Measurements from ENCODE around the gene SULT1A2. TPM values are rescaled to one million over a fixed set of nuclear protein-coding genes. Genes with fewer than 3 reads are reported as not detected.
"Not testable (repeated sequence)": the region's sequence is repeated elsewhere in the genome, so short reads cannot be mapped to it uniquely, and the experiment has no call there.

SULT1A2 gene
- total and polyA plus RNA-seq, 2 of the 13 experiments (the other 11 are each of a cell fraction or from before 2014, with no cell fraction given): 33.0 to 34.2 TPM

- peaks cover 12% of the 10 kb centered on the region for H3K79me2 ChIP-seq (ENCODE audit: insufficient read depth, low read length)
- peaks cover 0 to 17% of the 10 kb centered on the region in 2 experiments; a peak in 4 of 5 replicates for H3K36me3 ChIP-seq (replicated peaks in 1 of 2; ENCODE audit: control insufficient read depth in 1 of 2, insufficient read depth in 2 of 2, low read length in 2 of 2)
- POLR2A ChIA-PET: interaction anchor here (0.7 to 3.1 kb wide), 20 partner anchors 9 to 285 kb away, joined by 3 to 175 read pairs (median 4); partner anchors contain the start of genes ATXN2L, CLN3, NUPR1 and SULT1A2
- peak overlapping the region; percentile 66 to 90 (median 70) for H3K4me3 ChIP-seq (replicated peaks in 1 of 3; ENCODE audit: insufficient read depth in 1 of 3, low read depth in 2 of 3, low read length in 3 of 3)
- H3K9me3 ChIP-seq (ENCODE audit: low read length); CTCF ChIA-PET (ENCODE audit: low intra/inter-chr PET ratio, low total read pairs); DNase-seq (ENCODE audit: low spot score); H2AFZ ChIP-seq (ENCODE audit: low read length); H4K20me1 ChIP-seq (ENCODE audit: insufficient read depth, low read length); H3K27me3 ChIP-seq (ENCODE audit: control insufficient read depth in 1 of 2, insufficient read depth in 2 of 2, low read length in 2 of 2); FAIRE-seq; in situ Hi-C loops (cut with HindIII; ENCODE audit: extremely low pct_ligation_motif_present, low pct_unique_long_range_greater_than_20kb); BruUV-seq (replicated peaks); intact Hi-C loops (cut with micrococcal nuclease; ENCODE audit: unreplicated experiment): not testable (repeated sequence)
- H3K4me1 ChIP-seq (ENCODE audit: insufficient read depth, low read length): peaks cover 39% of the 10 kb centered on the region
- peak overlapping the region; percentile 75 for H3K27ac ChIP-seq (ENCODE audit: extremely low read length, insufficient read depth, low read length)
- ATAC-seq: peak; percentile 0; the same call in 2 of the 3 replicates
- H3K9ac ChIP-seq (ENCODE audit: insufficient read depth, low read depth, low read length): peak overlapping the region; percentile 77
- peak overlapping the region; percentile 99 for H3K4me2 ChIP-seq (ENCODE audit: low read depth, low read length)
- WGBS (ENCODE audit: low lambda C conversion rate): 48% methylated on average over 11 of the region's 11 CpGs
- peak; percentile 100 for TF ChIP-seq MAFF (IDR thresholded peaks at IDR 0.05; ENCODE audit: low read depth, low read length)
- peak; percentile 93 for TF ChIP-seq ZNF121 (CRISPR knock-in tag; IDR thresholded peaks at IDR 0.05)
- TF ChIP-seq, protein P1, sequence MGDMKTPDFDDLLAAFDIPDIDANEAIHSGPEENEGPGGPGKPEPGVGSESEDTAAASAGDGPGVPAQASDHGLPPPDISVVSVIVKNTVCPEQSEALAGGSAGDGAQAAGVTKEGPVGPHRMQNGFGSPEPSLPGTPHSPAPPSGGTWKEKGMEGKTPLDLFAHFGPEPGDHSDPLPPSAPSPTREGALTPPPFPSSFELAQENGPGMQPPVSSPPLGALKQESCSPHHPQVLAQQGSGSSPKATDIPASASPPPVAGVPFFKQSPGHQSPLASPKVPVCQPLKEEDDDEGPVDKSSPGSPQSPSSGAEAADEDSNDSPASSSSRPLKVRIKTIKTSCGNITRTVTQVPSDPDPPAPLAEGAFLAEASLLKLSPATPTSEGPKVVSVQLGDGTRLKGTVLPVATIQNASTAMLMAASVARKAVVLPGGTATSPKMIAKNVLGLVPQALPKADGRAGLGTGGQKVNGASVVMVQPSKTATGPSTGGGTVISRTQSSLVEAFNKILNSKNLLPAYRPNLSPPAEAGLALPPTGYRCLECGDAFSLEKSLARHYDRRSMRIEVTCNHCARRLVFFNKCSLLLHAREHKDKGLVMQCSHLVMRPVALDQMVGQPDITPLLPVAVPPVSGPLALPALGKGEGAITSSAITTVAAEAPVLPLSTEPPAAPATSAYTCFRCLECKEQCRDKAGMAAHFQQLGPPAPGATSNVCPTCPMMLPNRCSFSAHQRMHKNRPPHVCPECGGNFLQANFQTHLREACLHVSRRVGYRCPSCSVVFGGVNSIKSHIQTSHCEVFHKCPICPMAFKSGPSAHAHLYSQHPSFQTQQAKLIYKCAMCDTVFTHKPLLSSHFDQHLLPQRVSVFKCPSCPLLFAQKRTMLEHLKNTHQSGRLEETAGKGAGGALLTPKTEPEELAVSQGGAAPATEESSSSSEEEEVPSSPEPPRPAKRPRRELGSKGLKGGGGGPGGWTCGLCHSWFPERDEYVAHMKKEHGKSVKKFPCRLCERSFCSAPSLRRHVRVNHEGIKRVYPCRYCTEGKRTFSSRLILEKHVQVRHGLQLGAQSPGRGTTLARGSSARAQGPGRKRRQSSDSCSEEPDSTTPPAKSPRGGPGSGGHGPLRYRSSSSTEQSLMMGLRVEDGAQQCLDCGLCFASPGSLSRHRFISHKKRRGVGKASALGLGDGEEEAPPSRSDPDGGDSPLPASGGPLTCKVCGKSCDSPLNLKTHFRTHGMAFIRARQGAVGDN (CRISPR knock-in tag; IDR thresholded peaks at IDR 0.05): peak; percentile 54
- TF ChIP-seq XBP1 (CRISPR knock-in tag; IDR thresholded peaks at IDR 0.05): 0 out of 2 replicates have a peak, but pooled peaks have one; percentile 33
- TF ChIP-seq HINFP (CRISPR knock-in tag; IDR thresholded peaks at IDR 0.05; ENCODE audit: low read depth): peak; percentile 14; the same call in 1 of the 2 replicates
- peak; percentile 58; the same call in 1 of the 2 replicates for TF ChIP-seq RFX5 (IDR thresholded peaks at IDR 0.05; ENCODE audit: low read depth, low read length)
- TF ChIP-seq, protein P2, sequence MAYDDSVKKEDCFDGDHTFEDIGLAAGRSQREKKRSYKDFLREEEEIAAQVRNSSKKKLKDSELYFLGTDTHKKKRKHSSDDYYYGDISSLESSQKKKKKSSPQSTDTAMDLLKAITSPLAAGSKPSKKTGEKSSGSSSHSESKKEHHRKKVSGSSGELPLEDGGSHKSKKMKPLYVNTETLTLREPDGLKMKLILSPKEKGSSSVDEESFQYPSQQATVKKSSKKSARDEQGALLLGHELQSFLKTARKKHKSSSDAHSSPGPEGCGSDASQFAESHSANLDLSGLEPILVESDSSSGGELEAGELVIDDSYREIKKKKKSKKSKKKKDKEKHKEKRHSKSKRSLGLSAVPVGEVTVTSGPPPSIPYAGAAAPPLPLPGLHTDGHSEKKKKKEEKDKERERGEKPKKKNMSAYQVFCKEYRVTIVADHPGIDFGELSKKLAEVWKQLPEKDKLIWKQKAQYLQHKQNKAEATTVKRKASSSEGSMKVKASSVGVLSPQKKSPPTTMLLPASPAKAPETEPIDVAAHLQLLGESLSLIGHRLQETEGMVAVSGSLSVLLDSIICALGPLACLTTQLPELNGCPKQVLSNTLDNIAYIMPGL (CRISPR knock-in tag; IDR thresholded peaks at IDR 0.05; ENCODE audit: borderline replicate concordance in 1 of 2, low read depth in 1 of 2): 0 out of 4 replicates have a peak, but pooled peaks of 1 of the 2 experiments have one; percentile 3
- TF ChIP-seq, protein P3, sequence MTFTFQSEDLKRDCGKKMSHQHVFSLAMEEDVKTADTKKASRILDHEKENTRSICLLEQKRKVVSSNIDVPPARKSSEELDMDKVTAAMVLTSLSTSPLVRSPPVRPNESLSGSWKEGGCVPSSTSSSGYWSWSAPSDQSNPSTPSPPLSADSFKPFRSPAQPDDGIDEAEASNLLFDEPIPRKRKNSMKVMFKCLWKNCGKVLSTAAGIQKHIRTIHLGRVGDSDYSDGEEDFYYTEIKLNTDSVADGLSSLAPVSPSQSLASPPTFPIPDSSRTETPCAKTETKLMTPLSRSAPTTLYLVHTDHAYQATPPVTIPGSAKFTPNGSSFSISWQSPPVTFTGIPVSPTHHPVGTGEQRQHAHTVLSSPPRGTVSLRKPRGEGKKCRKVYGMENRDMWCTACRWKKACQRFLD (CRISPR knock-in tag; IDR thresholded peaks at IDR 0.05; ENCODE audit: borderline replicate concordance): 0 out of 2 replicates have a peak, but pooled peaks have one; percentile 10
- peak; percentile 83; the same call in 1 of the 2 replicates for TF ChIP-seq NFE2 (CRISPR knock-in tag; IDR thresholded peaks at IDR 0.05)
- TF ChIP-seq ZNF569 (CRISPR knock-in tag; IDR thresholded peaks at IDR 0.05; ENCODE audit: borderline replicate concordance): 0 out of 2 replicates have a peak, but pooled peaks have one; percentile 43
- 0 out of 2 replicates have a peak, but pooled peaks have one; percentile 9 for TF ChIP-seq ZNF563 (CRISPR knock-in tag; IDR thresholded peaks at IDR 0.05)
These were observed 12.2 kb upstream of the SULT1A2 start for GRCh38 chr16:28608867-28609596.
